GM12878 (cell line): ENCODE data around the gene NOL3. TPM values are rescaled to one million over a fixed set of nuclear protein-coding genes. Genes with fewer than 3 reads are reported as not detected.
A peak's percentile ranks its signal among the peaks of the same experiment; 100 is the strongest.

Experiments used
- BCL11A ChIP-seq: IDR thresholded peaks from 2 replicates; pipeline ENCODE4 v1.6.1; 2011; ENCODE audit warnings: low read depth, low read length
- BMI1 ChIP-seq: fragments of 450-650 bp; IDR thresholded peaks from 2 replicates; pipeline ENCODE4 v1.6.1; 2016; ENCODE audit warnings: mild to moderate bottlenecking, moderate library complexity, borderline replicate concordance
- CUX1 ChIP-seq: IDR thresholded peaks from 2 replicates; pipeline ENCODE4 v1.6.1; 2012; ENCODE audit warnings: improper control_type of control experiment, low read depth, low read length; ENCODE audit not compliant: insufficient replicate concordance
- EGR1 ChIP-seq, 2 experiments: IDR thresholded peaks; 1 replicate in 1 of 2; 2 replicates in 1 of 2; pipeline ENCODE4 v1.6.1; 2011 to 2012; ENCODE audit warnings: low read depth in 2 of 2, low read length in 2 of 2, borderline replicate concordance in 1 of 2, mild to moderate bottlenecking in 1 of 2, moderate library complexity in 1 of 2
- FOXM1 ChIP-seq: IDR thresholded peaks from 2 replicates; pipeline ENCODE4 v1.6.1; 2012; ENCODE audit warnings: low read depth, mild to moderate bottlenecking, inconsistent platforms, low read length, moderate library complexity
- HDAC2 ChIP-seq: fragments of 200-600 bp; sonication (generic); IDR thresholded peaks from 2 replicates; pipeline ENCODE4 v1.6.1; 2017
- IKZF1 ChIP-seq: fragments of 450-650 bp; conservative IDR thresholded peaks from 2 replicates; pipeline ENCODE4 v1.6.1; 2017; ENCODE audit warnings: antibody characterized with exemption, mild to moderate bottlenecking
- NFYA ChIP-seq: IDR thresholded peaks from 2 replicates; pipeline ENCODE4 v1.6.1; 2011; ENCODE audit warnings: low read depth, mild to moderate bottlenecking, low read length, improper control_type of control experiment, borderline replicate concordance
- RB1 ChIP-seq: fragments of 450-650 bp; formaldehyde crosslinking; IDR thresholded peaks from 2 replicates; pipeline ENCODE4 v1.6.1; 2017; ENCODE audit warnings: mild to moderate bottlenecking, borderline replicate concordance
- RCOR1 ChIP-seq: conservative IDR thresholded peaks from 2 replicates; pipeline ENCODE4 v1.6.1; 2012; ENCODE audit warnings: low read depth, low read length, improper control_type of control experiment
- RELA ChIP-seq: fragments of 450-650 bp; IDR thresholded peaks from 2 replicates; pipeline ENCODE4 v1.8.0; 2014; ENCODE audit warnings: borderline replicate concordance; ENCODE audit not compliant: partially characterized antibody
- REST ChIP-seq: IDR thresholded peaks from 2 replicates; pipeline ENCODE4 v1.6.1; 2012; ENCODE audit warnings: mild to moderate bottlenecking, low read depth, low read length
- SIX5 ChIP-seq: IDR thresholded peaks from 2 replicates; pipeline ENCODE4 v1.6.1; 2011; ENCODE audit warnings: mild to moderate bottlenecking, low read depth, low read length, moderate library complexity; ENCODE audit not compliant: severe bottlenecking
- SRF ChIP-seq, 2 experiments: IDR thresholded peaks; 2 replicates each; pipeline ENCODE4 v1.6.1; 2011; ENCODE audit warnings: low read depth in 2 of 2, low read length in 2 of 2, mild to moderate bottlenecking in 1 of 2, moderate library complexity in 1 of 2
- TARDBP ChIP-seq: IDR thresholded peaks from 2 replicates; pipeline ENCODE4 v1.6.1; 2016; ENCODE audit warnings: borderline replicate concordance
- TCF7 ChIP-seq: IDR thresholded peaks from 2 replicates; pipeline ENCODE4 v1.6.1; 2014; ENCODE audit warnings: antibody characterized with exemption, borderline replicate concordance
- ZBTB33 ChIP-seq: fragments of 450-650 bp; IDR thresholded peaks from 2 replicates; pipeline ENCODE4 v1.6.1; 2017; ENCODE audit warnings: mild to moderate bottlenecking
- polyA plus RNA-seq, 11 experiments: library from polyadenylated mRNA; depleted of rRNA in 4 of 11; unstranded in 6 of 11; stranded (reverse) in 5 of 11; fragments of >200 nt; fragmentation: Nextera tagmentation in 4 of 11; fragmentation: Illumina TruSeq in 1 of 11; extraction: Ambion mirVana in 4 of 11; extraction: Trizol in 1 of 11; gene quantifications; 1 replicate in 1 of 11; 2 replicates in 10 of 11; pipeline versions ENCODE4 v1.2.1 to v1.2.3, GENCODE V29; 2011 to 2016; ENCODE audit warnings: inconsistent platforms in 2 of 11, missing spikeins in 2 of 11, low read depth in 1 of 11
- total RNA-seq, 4 experiments: library from RNA; depleted of rRNA in 3 of 4; stranded (reverse); fragments of >200 nt in 3 of 4; fragmentation: Illumina TruSeq in 1 of 4; extraction: Trizol in 1 of 4; gene quantifications; 2 replicates each; pipeline versions ENCODE4 v1.2.1 to v1.2.3, GENCODE V29; 2013 to 2021
- TF ChIP-seq, protein P1 (sequence below): IDR thresholded peaks from 2 replicates; pipeline ENCODE4 v1.6.1; 2012; ENCODE audit warnings: low read depth, low read length, improper control_type of control experiment

Gene NOL3
- total and polyA plus RNA-seq, 10 of the 15 experiments (the other 5 are each of a cell fraction or from before 2014, with no cell fraction given) = 0.31 to 18.4 (median 2.7) TPM

GRCh38 chr16:67183627-67184452 lies 13.5 kb downstream of the NOL3 start, which contains the start of gene MATCAP1 (continued):
- TF ChIP-seq EGR1 (IDR thresholded peaks at IDR 0.05; ENCODE audit: borderline replicate concordance in 1 of 2, low read depth in 2 of 2, low read length in 2 of 2) = peak; percentile 75 to 84
- no peak for TF ChIP-seq SRF (IDR thresholded peaks at IDR 0.05; ENCODE audit: low read depth in 2 of 2, low read length in 2 of 2)
- no peak for TF ChIP-seq HDAC2
- peak; percentile 68 for TF ChIP-seq IKZF1
- no peak for TF ChIP-seq RCOR1
- TF ChIP-seq FOXM1 = no peak
- TF ChIP-seq SIX5 = no peak
- no peak for TF ChIP-seq CUX1
- no peak for TF ChIP-seq TARDBP
- TF ChIP-seq, protein P1, sequence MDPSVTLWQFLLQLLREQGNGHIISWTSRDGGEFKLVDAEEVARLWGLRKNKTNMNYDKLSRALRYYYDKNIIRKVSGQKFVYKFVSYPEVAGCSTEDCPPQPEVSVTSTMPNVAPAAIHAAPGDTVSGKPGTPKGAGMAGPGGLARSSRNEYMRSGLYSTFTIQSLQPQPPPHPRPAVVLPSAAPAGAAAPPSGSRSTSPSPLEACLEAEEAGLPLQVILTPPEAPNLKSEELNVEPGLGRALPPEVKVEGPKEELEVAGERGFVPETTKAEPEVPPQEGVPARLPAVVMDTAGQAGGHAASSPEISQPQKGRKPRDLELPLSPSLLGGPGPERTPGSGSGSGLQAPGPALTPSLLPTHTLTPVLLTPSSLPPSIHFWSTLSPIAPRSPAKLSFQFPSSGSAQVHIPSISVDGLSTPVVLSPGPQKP = no peak
- TF ChIP-seq RB1 = peak; percentile 78; the same call in 1 of the 2 replicates
- TF ChIP-seq TCF7 = no peak
- no peak for TF ChIP-seq REST
- TF ChIP-seq BMI1 = no peak
- TF ChIP-seq NFYA = peak; percentile 29; the same call in 1 of the 2 replicates
- no peak for TF ChIP-seq ZBTB33
- TF ChIP-seq RELA = peak; percentile 5
- no peak for TF ChIP-seq BCL11A
